SKM-1 (cell line): ENCODE data around the gene NUDCD3.
"Not testable (repeated sequence)": the region's sequence is repeated elsewhere in the genome, so short reads cannot be mapped to it uniquely, and the experiment has no call there.

Experiments used
- DNase-seq: peaks from one replicate; lab custom pipeline; 2025; ENCODE audit not compliant: unreplicated experiment; lab: John Stamatoyannopoulos, UW

NUDCD3 gene

GRCh38 chr7:44518761-44519160 lies 28.3 kb upstream of the NUDCD3 start:
- no peak for DNase-seq

GRCh38 chr7:44517175-44517574 lies 26.7 kb upstream of the NUDCD3 start:
- no peak for DNase-seq

GRCh38 chr7:44515590-44516268 lies 25.3 kb upstream of the NUDCD3 start:
- no peak for DNase-seq

- no peak for DNase-seq
These were observed 22.3 kb upstream of the NUDCD3 start for GRCh38 chr7:44512736-44513135.

GRCh38 chr7:44511863-44512468 lies 21.5 kb upstream of the NUDCD3 start:
- DNase-seq = no peak

- DNase-seq = no peak
These were observed 20.8 kb upstream of the NUDCD3 start for GRCh38 chr7:44511236-44511635.

GRCh38 chr7:44508328-44509030 lies 18.0 kb upstream of the NUDCD3 start:
- DNase-seq = peak; percentile 40

GRCh38 chr7:44506592-44507288 lies 16.3 kb upstream of the NUDCD3 start:
- DNase-seq = not testable (repeated sequence)

- no peak for DNase-seq
These were observed 15.1 kb upstream of the NUDCD3 start for GRCh38 chr7:44505595-44505994.

GRCh38 chr7:44498230-44498954 lies 7.9 kb upstream of the NUDCD3 start:
- no peak for DNase-seq

GRCh38 chr7:44497155-44498027 lies 6.9 kb upstream of the NUDCD3 start:
- no peak for DNase-seq

- no peak for DNase-seq
These were observed 5.9 kb upstream of the NUDCD3 start for GRCh38 chr7:44496385-44496784.

- DNase-seq = no peak
These were observed 4.5 kb upstream of the NUDCD3 start for GRCh38 chr7:44494960-44495359.

- no peak for DNase-seq
These were observed 771 bp upstream of the NUDCD3 start for GRCh38 chr7:44491229-44491628.

- peak; percentile 20 for DNase-seq
These were observed 505 bp downstream of the NUDCD3 start for GRCh38 chr7:44489955-44490350.

GRCh38 chr7:44488955-44489354 lies 1.5 kb downstream of the NUDCD3 start:
- no peak for DNase-seq

GRCh38 chr7:44486693-44487092 lies 3.8 kb downstream of the NUDCD3 start:
- no peak for DNase-seq

GRCh38 chr7:44486001-44486400 lies 4.5 kb downstream of the NUDCD3 start:
- no peak for DNase-seq

- DNase-seq = no peak
These were observed 5.8 kb downstream of the NUDCD3 start for GRCh38 chr7:44484482-44485313.
